GM18870 (cell line): Measurements from ENCODE around the gene KRAS.
"Not testable (repeated sequence)": the region's sequence is repeated elsewhere in the genome, so short reads cannot be mapped to it uniquely, and the experiment has no call there.

Experiments used
- ATAC-seq: cut with Tn5 transposase; IDR thresholded peaks from one replicate; pipeline ENCODE4 v1.9.1; 2021; ENCODE audit warnings: moderate library complexity; ENCODE audit not compliant: unreplicated experiment

KRAS gene

DNA sequence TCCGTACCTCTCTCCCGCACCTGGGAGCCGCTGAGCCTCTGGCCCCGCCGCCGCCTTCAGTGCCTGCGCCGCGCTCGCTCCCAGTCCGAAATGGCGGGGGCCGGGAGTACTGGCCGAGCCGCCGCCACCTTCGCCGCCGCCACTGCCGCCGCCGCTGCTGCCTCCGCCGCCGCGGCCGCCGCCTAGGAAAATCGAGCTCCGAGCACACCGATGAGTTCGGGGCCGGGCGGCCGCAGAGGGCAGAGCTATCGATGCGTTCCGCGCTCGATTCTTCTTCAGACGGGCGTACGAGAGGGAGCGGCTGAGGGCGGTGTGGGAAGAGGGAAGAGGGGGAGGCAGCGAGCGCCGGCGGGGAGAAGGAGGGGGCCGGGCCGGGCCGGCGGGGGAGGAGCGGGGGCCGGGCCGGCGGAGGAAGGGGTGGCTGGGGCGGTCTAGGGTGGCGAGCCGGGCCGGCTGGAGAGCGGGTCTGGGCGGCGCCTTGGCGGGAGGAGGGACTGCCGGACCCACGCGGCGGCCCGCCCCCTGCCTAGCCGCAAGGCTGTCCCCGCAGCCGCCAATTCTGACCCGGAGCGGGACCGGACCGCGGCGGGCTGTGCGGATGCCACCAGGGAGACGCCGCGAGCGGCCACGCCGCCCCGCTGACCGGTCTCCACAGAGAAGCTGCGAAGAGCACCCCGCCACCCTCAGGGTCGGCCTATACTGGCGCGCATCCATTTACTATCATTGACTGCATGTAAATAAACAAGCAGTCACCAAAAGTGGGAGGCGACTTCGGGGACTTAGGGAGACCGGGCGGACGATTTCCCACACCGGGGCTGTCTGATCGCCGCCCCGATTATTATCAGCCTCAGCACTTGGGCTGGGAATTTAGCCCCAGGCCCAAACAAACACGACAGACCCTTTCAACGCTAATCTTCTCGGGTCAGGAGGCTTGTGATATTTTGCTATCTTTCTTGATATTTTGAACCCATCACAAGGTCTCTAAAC lies at the start of gene KRAS:
TSS of gene KRAS (minus strand) at position 186 of the 987 bp plus-strand sequence.
- ATAC-seq, result peak; percentile 68

DNA sequence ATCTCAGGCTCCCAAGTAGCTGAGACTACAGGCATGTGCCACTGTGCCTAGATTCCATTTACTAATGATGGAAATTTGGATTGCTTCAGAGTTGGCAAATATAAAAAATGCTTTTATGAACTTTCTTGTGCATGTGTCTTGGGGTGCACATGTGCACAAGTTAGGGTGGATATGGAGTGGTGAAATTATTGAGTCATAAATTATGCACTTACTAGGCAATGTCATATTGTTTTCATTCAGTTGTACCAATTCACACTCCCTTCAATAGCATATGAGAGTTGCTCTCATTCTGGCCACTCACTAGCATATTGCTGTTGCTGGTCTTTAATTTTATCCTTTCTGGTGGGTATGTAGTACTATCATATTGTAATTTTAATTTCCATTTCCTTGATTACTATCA lies 45.7 kb upstream of the KRAS start:
- ATAC-seq, result no peak

DNA sequence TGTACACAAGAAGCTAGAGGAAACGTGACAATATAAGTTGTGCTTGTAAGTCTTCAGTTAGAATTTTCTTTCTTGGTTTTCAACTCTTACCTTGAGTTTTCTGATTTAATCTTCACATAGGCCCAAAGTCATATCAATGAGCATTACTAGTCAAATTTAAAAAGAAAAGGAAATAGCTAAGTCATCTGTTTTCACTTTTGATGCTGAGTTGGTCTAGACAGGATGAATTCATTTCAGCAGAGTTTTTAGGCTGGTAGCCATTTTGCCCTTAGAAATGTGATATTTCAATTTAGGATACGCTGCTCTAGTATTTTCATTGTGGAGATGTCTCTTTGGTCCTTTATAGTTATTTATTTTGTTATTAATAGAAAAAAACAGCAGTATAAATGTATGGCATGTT lies 44.6 kb upstream of the KRAS start:
- no peak for ATAC-seq

DNA sequence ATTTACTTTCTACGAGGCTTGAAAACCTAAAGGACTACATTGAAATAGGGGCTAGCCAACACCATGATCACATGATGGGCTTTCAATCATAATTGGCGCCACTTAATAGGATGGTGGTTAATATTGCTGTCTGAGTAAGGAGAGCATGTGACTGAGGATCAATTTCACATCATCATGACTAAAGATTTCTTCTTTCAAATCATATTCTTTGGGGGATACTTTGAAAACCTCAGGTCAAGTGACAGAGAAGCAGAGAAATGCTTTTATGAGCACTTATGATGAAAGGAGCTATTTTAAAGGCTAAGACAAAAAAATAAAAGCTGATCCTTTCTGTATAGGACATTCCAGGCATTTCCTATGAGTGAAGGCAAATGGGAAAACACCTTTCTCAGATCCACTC lies 42.9 kb upstream of the KRAS start:
- ATAC-seq, result no peak

DNA sequence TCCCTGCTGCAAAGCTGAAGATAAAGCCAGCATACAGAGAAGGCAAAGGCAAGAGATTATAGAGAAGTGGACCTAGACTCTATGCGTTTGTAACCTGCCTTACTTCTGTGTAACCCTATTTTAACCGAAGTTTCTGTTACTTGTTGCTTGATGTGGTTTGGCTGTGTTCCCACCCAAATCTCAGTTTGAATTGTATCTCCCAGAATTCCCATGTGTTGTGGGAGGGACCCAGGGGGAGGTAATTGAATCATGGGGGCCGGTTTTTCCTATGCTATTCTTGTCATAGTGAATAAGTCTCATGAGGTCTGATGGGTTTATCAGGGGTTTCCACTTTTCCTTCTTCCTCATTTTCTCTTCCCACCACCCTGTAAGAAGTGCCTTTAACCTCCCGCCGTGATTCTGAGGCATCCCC lies 42.1 kb upstream of the KRAS start:
- not testable (repeated sequence) for ATAC-seq

DNA sequence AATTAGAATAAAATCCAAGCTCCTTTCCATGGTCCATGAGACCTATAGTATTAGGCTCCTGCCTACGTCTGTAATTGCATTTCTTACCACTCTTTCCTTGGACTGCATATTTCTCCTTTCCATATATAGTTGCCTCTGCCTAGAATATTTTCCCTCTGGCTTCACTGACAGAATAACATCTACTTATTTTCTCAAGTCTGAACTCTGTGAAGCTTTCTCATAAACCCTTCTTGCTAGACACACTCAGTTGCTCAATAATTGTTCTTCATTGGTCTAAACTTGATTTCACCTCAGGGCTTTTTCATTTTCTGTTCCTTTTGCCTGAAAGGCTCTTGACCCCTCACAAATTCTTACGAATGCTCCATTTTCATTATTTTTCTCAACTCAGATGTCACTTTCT lies 36.9 kb upstream of the KRAS start:
- ATAC-seq, result no peak

DNA sequence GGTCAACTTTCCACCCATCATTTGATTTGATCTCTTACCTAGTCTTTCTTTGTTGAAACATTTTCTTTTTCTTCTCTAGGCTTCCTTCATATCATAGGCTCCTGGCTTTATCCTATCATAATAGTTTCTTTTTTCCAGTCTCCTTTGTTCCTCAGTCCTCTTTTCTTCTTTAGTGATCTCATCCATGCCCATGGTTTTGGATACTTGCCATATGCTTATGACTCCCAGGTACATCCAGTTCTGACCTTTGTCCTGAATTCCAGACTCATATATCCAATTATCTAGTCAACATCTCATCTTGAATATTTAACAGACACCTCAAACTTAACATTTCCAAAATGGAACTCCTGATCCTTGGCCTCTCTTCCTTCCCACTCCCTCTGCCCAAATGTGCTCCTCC lies 36.1 kb upstream of the KRAS start:
- no peak for ATAC-seq

DNA sequence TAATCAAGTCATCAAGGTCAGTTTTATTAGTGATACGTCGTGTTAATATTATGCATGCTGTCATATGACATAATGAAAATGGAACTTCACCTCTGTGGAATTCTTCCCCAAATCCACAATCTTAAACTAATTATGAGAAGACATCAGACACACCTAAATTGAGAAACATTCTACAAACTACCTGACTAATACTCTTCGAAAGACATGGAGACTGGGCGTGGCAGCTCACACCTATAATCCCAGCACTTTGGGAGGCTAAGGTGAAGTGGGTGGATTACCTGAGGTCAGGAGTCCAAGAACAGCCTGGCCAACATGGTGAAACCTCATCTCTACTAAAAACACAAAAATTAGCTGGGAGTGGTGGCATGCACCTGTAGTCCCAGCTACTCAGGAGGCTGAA lies 33.3 kb upstream of the KRAS start:
- ATAC-seq, result no peak

DNA sequence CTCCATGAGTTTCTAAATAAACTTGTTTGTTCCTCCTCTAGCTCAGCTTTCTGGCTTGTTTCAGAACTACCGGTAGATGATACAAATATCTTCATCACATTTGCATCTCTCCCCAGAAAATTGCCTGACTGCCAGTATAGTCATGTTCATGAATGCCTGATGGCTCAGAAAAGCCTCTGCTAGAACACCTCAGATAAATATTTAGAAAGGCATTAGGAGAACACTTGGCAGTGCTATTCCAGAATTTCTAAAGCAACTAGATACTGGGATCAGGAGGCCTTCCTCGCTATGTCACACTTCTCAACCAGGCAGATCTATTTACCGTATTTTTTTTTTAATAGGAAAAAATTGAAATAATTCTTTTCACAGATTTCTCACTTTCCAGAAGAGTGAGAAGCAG lies 32.3 kb upstream of the KRAS start:
- no peak for ATAC-seq

DNA sequence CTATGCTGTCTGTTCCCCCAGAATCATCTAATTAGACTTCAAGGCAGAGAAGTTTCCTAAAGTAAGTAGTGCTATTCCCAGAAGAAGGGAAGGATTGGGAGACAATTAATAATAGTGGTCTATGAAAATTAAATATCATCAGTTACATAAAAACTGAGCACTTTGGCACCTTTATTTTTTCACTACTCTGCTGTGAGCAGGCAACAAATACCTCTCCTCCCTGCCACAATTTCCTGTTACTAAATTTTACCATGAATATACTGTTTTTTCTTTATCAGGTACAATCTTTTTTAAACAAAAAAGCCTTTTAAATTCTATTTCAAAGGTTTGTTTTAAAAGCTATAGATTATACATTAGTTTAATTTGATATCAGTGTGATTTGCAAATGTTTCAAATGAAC lies 29.4 kb upstream of the KRAS start:
- no peak for ATAC-seq

DNA sequence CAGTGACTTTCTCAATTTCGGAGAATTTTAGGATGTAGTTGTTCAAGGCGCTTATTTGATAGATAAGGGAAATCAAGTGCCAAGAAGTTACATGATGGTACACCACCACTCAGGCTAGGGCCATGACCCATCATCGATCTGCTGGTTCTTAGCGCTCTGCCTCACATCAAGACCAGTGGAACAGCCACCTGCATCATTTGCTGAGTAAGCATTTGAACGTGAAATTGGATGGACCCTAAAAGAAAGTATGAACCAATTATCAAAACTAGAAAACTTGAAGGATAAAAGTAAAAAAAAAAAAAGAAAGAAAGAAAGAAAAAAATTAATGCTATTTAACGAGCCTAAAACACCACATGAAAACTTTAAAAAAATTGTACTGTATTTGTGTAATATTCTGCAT lies 27.5 kb upstream of the KRAS start:
- ATAC-seq, result no peak

DNA sequence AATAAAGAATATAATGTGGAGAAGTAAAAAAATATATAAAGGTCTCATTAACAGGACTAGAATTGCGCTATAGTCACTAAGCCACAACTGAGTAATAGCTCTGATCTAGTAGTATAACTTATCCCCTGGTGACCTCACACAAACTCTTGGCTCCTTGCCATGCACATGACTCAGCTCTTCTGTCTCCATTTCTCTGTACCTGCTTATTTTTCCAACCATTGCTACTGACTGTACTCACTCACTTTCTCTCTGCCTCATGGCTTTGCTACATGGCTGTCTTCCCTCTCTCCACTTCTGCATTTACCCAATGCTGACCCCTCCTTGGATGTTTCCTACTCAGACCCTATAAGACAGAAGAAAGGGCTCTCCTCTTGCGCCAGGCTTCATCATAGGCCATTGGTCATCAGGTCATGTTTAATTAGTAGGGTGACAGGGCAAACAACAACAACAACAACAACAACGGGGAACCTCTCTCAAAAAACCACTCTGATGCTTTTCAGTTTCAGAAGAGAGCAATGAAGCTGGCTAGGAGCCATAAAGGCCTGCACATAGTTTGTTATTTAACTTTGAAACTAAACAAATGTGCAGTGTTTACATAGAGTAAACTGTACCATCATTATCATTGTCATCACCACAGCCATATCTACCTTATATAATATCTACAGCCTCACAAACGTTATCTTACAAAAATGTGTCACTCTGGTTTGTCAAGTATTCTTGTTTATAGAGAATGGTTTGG lies 25.6 kb upstream of the KRAS start:
- no peak for ATAC-seq

DNA sequence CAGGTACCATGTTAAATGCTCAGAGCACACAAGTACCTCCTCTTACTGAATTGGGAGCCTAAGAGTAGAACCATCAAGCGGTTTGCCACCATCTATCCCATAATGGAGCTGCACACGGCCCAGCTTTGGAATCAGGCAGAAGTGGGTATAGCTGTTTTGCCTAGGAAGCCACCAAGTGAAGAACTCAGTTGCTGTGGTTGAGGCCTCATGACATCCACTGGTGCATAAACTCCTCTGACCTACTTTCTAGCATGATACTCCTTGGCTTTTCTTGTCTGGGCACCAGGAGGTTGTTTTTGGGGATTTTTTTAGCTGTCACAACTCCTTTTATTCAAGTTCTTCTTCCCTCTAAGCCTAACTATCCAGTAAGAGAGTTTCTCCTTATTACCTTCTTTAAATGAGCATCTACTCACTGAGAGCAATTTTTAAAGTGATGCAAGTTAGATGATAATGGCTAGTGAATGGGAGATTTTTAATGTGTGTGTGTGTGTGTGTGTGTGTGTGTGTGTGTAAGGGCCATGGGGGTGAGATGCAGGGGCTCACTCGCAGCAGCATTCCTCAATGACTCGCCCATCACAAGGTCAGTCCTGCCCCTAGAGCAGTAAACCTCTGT lies 20.9 kb upstream of the KRAS start:
- no peak for ATAC-seq

DNA sequence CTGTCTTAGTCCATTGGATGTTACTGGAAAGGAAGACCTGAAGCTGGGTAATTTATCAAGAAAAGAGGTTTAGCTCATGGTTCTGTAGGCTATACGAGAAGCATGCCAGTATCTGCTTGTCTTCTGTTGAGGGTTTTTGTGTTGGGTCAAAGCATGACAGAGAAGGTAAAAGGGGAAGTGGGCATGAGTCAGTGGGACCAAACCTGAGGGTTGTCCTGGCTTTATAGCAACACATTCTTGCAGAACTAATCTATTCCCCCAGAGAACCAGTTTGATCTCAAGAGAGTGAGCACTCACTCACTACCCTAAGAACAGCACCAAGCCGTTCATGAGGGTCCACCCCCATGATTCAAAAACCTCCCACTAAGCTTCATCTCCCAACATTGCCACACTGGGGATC lies 19.0 kb upstream of the KRAS start:
- peak; percentile 77 for ATAC-seq

DNA sequence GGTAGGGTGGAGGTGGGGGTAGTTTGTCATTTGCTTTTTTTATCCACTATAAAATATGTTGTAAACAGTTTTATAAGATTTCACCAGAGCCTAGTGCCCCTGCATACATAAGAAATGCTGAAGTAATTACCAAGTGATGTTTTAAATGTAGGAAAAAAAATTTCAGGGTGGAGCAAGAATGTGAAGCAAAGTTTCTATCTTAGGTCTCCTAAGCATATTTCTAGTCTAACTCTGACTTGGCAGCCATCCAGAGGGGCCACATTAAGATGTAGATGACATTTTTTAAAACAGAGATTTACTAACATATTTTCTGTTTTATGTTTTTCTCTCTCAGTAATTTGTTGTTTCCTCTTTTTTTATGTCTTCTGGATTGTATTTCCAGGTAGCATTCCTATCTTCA lies 15.8 kb upstream of the KRAS start:
- no peak for ATAC-seq

DNA sequence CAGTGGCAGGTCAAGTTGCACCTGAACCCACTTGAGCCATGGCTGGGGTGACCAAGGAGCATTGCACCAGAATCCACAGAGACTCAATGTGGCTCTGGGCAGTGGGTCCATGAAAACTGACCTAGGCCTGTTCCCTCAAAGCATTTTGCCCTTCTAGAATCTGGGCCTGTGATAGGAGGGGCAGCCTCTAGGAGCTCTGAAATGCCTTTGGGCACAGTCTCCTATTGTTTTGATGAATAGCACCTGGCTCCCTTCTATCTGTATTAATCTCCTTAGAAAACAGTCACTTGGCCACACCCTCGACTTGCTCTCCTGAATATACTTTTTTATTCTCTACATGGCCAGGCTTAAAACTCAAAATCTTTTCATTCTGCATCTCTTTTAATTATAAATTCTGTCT lies 14.1 kb upstream of the KRAS start:
- ATAC-seq, result no peak

DNA sequence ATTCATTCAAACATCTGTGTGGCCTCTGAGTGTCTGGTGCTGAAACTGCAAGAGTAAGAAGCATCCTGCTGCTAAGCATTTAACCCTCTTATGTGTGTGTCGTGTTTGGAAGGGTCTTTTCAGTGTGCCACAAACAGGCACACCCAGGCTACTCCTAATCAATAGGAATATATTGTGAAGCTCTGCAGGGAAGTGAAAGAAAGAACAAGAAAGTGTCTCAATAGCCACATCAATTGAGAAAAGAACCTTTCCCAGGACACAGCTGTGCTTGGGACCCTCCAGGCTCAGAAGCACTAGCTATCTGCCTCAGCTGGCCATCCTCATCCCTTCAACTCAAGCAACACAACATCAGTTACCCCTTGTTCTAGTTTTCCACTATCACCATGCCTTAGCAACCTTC lies 13.4 kb upstream of the KRAS start:
- no peak for ATAC-seq

DNA sequence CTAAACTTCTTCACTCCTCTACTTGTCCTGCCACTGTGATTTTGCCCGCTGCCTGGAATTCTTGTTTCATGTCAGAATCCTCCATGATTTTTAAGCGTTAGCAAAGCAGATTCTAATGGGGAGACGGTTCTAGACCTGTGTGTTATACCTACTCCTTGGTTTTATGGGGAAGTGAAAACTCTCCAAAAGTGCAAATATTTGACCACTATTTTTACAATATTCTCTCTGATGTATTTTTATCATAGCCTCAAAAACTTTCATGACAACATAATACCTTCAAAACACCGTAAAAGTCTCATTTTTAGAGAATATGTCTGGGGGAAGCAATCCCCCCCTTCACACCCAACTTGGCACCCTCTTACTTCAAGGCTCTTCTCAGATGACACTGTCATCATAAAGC lies 12.9 kb upstream of the KRAS start:
- ATAC-seq, result no peak

DNA sequence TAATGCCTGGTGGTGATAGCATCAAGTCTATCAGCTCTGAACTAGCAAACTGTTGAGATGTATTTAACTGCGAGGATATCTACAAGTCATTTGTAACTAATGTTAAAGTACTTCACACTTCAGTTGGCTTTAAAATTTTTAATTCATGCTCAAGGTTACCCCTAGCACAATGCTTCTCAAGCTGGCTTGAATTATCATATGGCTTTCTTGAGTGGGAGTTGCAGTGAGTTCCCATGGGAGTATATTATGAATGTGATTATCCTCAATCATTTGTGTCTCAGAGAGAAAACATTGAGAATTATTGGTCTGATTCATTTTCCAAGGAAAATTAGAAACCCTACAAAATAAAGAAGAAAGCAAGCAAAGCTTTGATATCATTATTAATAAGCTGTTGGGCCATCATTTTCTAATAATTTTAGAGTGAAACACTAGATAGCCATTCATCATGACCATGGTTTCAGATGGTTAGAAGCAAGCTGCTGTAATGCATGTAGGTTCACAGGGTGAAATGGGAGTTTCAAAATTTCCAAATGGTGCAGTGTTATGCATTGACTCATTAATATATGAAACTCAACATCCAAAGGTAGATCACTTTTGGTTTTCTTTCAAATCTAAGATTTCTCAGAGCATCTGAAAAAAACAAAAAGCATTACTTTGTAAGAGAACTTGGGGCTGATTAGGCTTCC lies 11.8 kb upstream of the KRAS start:
- no peak for ATAC-seq

DNA sequence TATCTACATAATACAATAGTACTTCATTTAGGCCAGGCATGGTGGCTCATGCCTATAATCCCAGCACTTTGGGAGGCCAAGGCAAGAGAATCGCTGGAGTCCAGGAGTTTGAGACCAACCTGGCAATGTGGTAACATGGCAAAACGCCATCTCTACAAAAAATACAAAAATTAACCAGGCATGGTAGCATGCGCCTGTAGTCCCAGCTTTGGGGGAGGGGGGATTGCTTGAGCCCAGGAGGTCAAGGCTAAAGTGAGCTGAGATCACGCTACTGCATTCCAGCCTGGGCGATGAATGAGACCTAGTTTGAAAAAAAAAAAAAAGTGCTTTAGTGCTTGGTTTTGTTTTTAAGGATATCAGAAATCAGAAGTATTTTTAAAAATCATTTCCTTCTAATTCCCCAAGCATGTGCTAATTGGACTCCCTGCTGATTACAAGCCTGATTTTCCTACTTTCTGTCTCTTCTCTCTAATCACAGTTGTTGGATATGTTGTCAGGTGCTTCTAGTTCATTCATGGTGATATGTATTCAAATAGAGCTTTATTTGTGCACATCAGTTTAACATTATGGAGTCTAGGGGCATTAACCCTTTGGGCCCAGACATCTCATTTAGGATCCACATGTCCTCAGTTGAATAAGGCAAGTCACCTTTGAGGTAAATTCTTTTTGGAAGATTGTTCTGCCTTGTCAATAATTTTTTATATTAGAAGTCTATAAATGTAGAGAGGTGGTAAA lies 7.0 kb upstream of the KRAS start:
- no peak for ATAC-seq

DNA sequence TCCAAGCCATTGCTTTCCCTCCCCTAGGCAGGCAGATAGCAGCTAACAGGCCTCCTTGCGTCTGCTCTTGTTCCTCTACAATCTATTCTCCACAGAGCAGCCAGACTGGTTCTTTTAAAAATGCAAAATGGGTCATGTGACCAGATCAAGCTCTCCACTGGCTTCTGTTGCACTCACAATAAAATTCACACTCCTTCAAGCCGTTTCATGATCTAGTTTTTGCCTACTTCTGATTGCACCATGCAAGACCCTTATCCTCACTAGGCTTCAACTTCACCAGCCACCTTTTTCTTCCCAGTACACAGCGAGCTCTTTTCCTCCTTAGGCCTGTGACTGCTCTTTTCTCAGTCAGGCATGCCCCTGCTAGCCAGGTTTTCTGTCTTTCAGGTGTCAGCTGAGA lies 6.1 kb upstream of the KRAS start:
- no peak for ATAC-seq
